ENCODE data around the gene GRM5.

Gene GRM5

GRCh38 chr11:88697139-88697538 is 368.6 kb downstream of the GRM5 start:
- Histone ChIP-seq H3K36me3 (ENCODE audit: control insufficient read depth, insufficient read depth, low read length) (no peaks in the 10 kb centered on the region), H3K4me3 (replicated peaks; ENCODE audit: low read depth, low read length) (no peak overlapping the region), H3K27me3 (replicated peaks; ENCODE audit: control insufficient read depth, insufficient read depth, low read length) (no peaks in the 10 kb centered on the region)
- DNase-seq (ENCODE audit: extremely low read depth, insufficient read length), result no peak
- TF ChIP-seq CTCF (IDR thresholded peaks at IDR 0.05; ENCODE audit: insufficient read depth, low read length, poor library complexity, severe bottlenecking), result no peak

GRCh38 chr11:88695689-88696414 is 369.9 kb downstream of the GRM5 start:
- Histone ChIP-seq H3K36me3 (ENCODE audit: control insufficient read depth, insufficient read depth, low read length) (no peaks in the 10 kb centered on the region), H3K27me3 (replicated peaks; ENCODE audit: control insufficient read depth, insufficient read depth, low read length) (no peaks in the 10 kb centered on the region), H3K4me3 (replicated peaks; ENCODE audit: low read depth, low read length) (no peak overlapping the region)
- TF ChIP-seq CTCF (IDR thresholded peaks at IDR 0.05; ENCODE audit: insufficient read depth, low read length, poor library complexity, severe bottlenecking), result no peak
- DNase-seq (ENCODE audit: extremely low read depth, insufficient read length), result no peak

GRCh38 chr11:88692306-88693086 is 373.3 kb downstream of the GRM5 start:
- Histone ChIP-seq H3K27me3 (replicated peaks; ENCODE audit: control insufficient read depth, insufficient read depth, low read length) (no peaks in the 10 kb centered on the region), H3K36me3 (ENCODE audit: control insufficient read depth, insufficient read depth, low read length) (no peaks in the 10 kb centered on the region)
- no peak for TF ChIP-seq CTCF (IDR thresholded peaks at IDR 0.05; ENCODE audit: insufficient read depth, low read length, poor library complexity, severe bottlenecking)

GRCh38 chr11:88689548-88690240 is 376.1 kb downstream of the GRM5 start:
- TF ChIP-seq CTCF (IDR thresholded peaks at IDR 0.05; ENCODE audit: insufficient read depth, low read length, poor library complexity, severe bottlenecking), result no peak
- Histone ChIP-seq H3K27me3 (replicated peaks; ENCODE audit: control insufficient read depth, insufficient read depth, low read length) (no peaks in the 10 kb centered on the region), H3K4me3 (replicated peaks; ENCODE audit: low read depth, low read length) (no peak overlapping the region), H3K36me3 (ENCODE audit: control insufficient read depth, insufficient read depth, low read length) (no peaks in the 10 kb centered on the region)
- DNase-seq (ENCODE audit: extremely low read depth, insufficient read length), result no peak

More at GRCh38 chr11:88692306-88693086, 373.3 kb downstream of the GRM5 start:
- no peak for DNase-seq (ENCODE audit: extremely low read depth, insufficient read length)
- H3K4me3 ChIP-seq (replicated peaks; ENCODE audit: low read depth, low read length), result no peak overlapping the region

GRCh38 chr11:88683024-88683423 is 382.8 kb downstream of the GRM5 start:
- Histone ChIP-seq H3K27me3 (replicated peaks; ENCODE audit: control insufficient read depth, insufficient read depth, low read length) (no peaks in the 10 kb centered on the region), H3K36me3 (ENCODE audit: control insufficient read depth, insufficient read depth, low read length) (no peaks in the 10 kb centered on the region), H3K4me3 (replicated peaks; ENCODE audit: low read depth, low read length) (no peak overlapping the region)
- TF ChIP-seq CTCF (IDR thresholded peaks at IDR 0.05; ENCODE audit: insufficient read depth, low read length, poor library complexity, severe bottlenecking), result no peak
- no peak for DNase-seq (ENCODE audit: extremely low read depth, insufficient read length)

Data from GM06990 (cell line).